CD4-positive, alpha-beta T cell treated with Interleukin-2 at 100 ng/mL for 4 hours (primary cell): ENCODE data around the gene ADTRP.

Experiments used
- DNase-seq: peaks from one replicate; pipeline ENCODE4 v3.0.0-alpha.2; 2020; ENCODE audit warnings: low spot score

ADTRP gene

GRCh38 chr6:11755725-11756124 is 22.9 kb downstream of the ADTRP start:
- no peak for DNase-seq

GRCh38 chr6:11754625-11755271 is 23.9 kb downstream of the ADTRP start:
- no peak for DNase-seq

GRCh38 chr6:11753798-11754197 is 24.8 kb downstream of the ADTRP start:
- no peak for DNase-seq

GRCh38 chr6:11752360-11752759 is 26.2 kb downstream of the ADTRP start:
- no peak for DNase-seq

- no peak for DNase-seq
Measured at GRCh38 chr6:11750682-11751081, 27.9 kb downstream of the ADTRP start.

GRCh38 chr6:11748591-11749210 is 29.9 kb downstream of the ADTRP start:
- no peak for DNase-seq

GRCh38 chr6:11747021-11747420 is 31.6 kb downstream of the ADTRP start:
- no peak for DNase-seq

GRCh38 chr6:11744753-11745152 is 33.9 kb downstream of the ADTRP start:
- no peak for DNase-seq

- DNase-seq, result no peak
Measured at GRCh38 chr6:11744101-11744500, 34.5 kb downstream of the ADTRP start.

GRCh38 chr6:11740875-11741274 is 37.7 kb downstream of the ADTRP start:
- no peak for DNase-seq

GRCh38 chr6:11738661-11739375 is 39.8 kb downstream of the ADTRP start:
- no peak for DNase-seq

- DNase-seq, result no peak
Measured at GRCh38 chr6:11738234-11738633, 40.4 kb downstream of the ADTRP start.

- no peak for DNase-seq
Measured at GRCh38 chr6:11736601-11737000, 42.0 kb downstream of the ADTRP start.

GRCh38 chr6:11734861-11735613 is 43.6 kb downstream of the ADTRP start:
- DNase-seq, result no peak

- peak; percentile 43 for DNase-seq
Measured at GRCh38 chr6:11732036-11732631, 46.5 kb downstream of the ADTRP start.

GRCh38 chr6:11731423-11731822 is 47.2 kb downstream of the ADTRP start:
- no peak for DNase-seq

GRCh38 chr6:11730641-11731040 is 48.0 kb downstream of the ADTRP start:
- peak; percentile 13 for DNase-seq

GRCh38 chr6:11729076-11729475 is 49.5 kb downstream of the ADTRP start:
- DNase-seq, result peak; percentile 47

- DNase-seq, result peak; percentile 76
Measured at GRCh38 chr6:11727998-11728961, 50.3 kb downstream of the ADTRP start.

- no peak for DNase-seq
Measured at GRCh38 chr6:11727346-11727997, 51.1 kb downstream of the ADTRP start.
